Measurements from ENCODE around the gene KRTAP10-9. TPM values are rescaled to one million over a fixed set of nuclear protein-coding genes. Genes with fewer than 3 reads are reported as not detected.
"Not testable (repeated sequence)": the region's sequence is repeated elsewhere in the genome, so short reads cannot be mapped to it uniquely, and the experiment has no call there.

The KRTAP10-9 gene
- total and polyA plus RNA-seq, 2 of the 8 experiments (the other 6 are each of a cell fraction or from before 2014, with no cell fraction given) = not detected

DNA sequence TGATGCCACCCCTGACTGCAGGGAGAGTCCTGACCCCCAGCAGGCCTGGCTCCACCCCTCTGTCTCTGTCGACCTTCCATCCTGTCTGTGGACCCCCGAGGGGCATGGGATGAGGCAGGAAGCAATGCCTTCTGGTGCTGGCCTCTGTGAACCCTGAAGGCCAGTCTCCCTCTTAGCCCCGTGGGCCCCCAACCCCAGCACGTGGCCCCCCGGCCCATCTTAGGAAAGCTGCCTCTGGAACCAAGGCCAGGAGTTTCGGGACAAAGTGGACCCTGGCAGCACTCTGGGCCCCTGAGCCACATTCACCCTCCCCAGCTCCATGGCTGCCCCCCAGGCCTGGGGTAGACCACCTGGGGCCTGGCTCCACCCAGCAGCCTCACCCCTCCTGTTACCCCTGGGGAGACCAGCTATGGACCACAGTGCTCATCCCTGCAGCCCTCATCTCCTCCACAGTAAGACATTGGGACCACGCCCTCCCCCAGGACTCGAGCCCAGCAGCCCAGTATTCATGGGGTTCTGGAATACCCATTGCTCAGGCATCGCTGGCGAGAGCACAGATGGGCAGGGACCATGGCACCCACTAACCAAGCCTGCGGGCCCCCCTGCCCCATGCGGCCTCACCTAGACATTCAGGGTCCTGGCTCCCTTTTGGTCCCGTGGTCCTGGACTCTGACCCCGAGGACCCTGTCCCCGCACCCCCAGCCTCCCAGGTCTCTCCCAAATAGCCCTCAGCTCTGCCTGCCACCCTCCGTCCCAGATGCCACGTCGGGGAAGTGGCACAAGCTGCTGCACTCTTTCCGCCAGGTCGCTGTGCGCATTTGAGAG, 11.8 kb downstream of the KRTAP10-9 start:
- H3K36me3 ChIP-seq (ENCODE audit: control insufficient read depth in 2 of 4, insufficient read depth in 4 of 4, low read length in 3 of 4); FAIRE-seq; H3K23ac ChIP-seq (ENCODE audit: insufficient read length); H4K5ac ChIP-seq (ENCODE audit: insufficient read length, low read depth, low read length); H3K23me2 ChIP-seq (ENCODE audit: low read depth, low read length); H3K9me3 ChIP-seq (ENCODE audit: insufficient read depth in 2 of 2, low read depth in 1 of 2, low read length in 1 of 2); H3K56ac ChIP-seq (replicated peaks; ENCODE audit: insufficient read length, low read depth, low read length); H3K14ac ChIP-seq (ENCODE audit: insufficient read length); H3K4ac ChIP-seq (replicated peaks; ENCODE audit: insufficient read length, low read depth, low read length); H3K4me1 ChIP-seq (replicated peaks in 1 of 4; ENCODE audit: control insufficient read depth in 3 of 4, insufficient read depth in 4 of 4, low read length in 3 of 4); H3K4me2 ChIP-seq (ENCODE audit: insufficient read depth in 1 of 2, low read depth in 2 of 2, low read length in 2 of 2); H2BK15ac ChIP-seq (ENCODE audit: low read length); H3K79me1 ChIP-seq (ENCODE audit: low read depth, low read length); H3K18ac ChIP-seq (ENCODE audit: extremely low read depth, low read length); H3K4me3 ChIP-seq (ENCODE audit: extremely low read depth in 1 of 4, insufficient read depth in 2 of 4, low read depth in 3 of 4, low read length in 4 of 4); H3K27ac ChIP-seq (ENCODE audit: low read depth, low read length); H4K8ac ChIP-seq (ENCODE audit: extremely low read depth, insufficient read depth, low read length); H2BK120ac ChIP-seq (replicated peaks; ENCODE audit: low read depth, low read length); H2BK5ac ChIP-seq (ENCODE audit: low read depth, low read length); H2BK12ac ChIP-seq (ENCODE audit: low read depth, low read length); H3K9ac ChIP-seq (replicated peaks in 1 of 4; ENCODE audit: extremely low read depth in 1 of 4, low read depth in 3 of 4, low read length in 3 of 4); H4K20me1 ChIP-seq (replicated peaks in 1 of 2; ENCODE audit: control insufficient read depth in 1 of 2, insufficient read depth in 2 of 2, low read length in 2 of 2); H2AK5ac ChIP-seq (ENCODE audit: low read depth, low read length); H2AFZ ChIP-seq (ENCODE audit: low read length); H4K91ac ChIP-seq (replicated peaks; ENCODE audit: insufficient read length, low read length); H2BK20ac ChIP-seq (ENCODE audit: low read length); DNase-seq (ENCODE audit: low read depth in 1 of 2, low spot score in 2 of 2); H3K27me3 ChIP-seq (replicated peaks in 1 of 4; ENCODE audit: control insufficient read depth in 3 of 4, extremely low read depth in 1 of 4, insufficient read depth in 3 of 4, low read length in 3 of 4); CTCF ChIA-PET (ENCODE audit: partially characterized antibody); H3K79me2 ChIP-seq (ENCODE audit: control insufficient read depth in 1 of 2, insufficient read depth in 2 of 2, low read length in 2 of 2): not testable (repeated sequence)
- 95% methylated on average over 16 of the region's 21 CpGs; no CpG with 5 or more reads in 1 of the 2 experiments for WGBS, 2 experiments (ENCODE audit: extremely low coverage in 1 of 2, insufficient coverage in 1 of 2, insufficient read length in 1 of 2, insufficient replicate concordance in 2 of 2, low coverage in 1 of 2, low lambda C conversion rate in 2 of 2, missing lambda C conversion rate in 1 of 2)
- POLR2A ChIA-PET (ENCODE audit: partially characterized antibody) = interaction anchor here (0.6 kb wide), 1 partner anchor 86 kb away, joined by 6 read pairs; no protein-coding TSS in a partner anchor

Measured in H1 (cell line).